Anterior cingulate cortex (tissue), 58 donors: ENCODE results near the gene POMT2.
"Not testable (repeated sequence)": the region's sequence is repeated elsewhere in the genome, so short reads cannot be mapped to it uniquely, and the experiment has no call there.

Experiments used
- DNase-seq, 58 donors: peaks; one replicate each; lab custom pipeline; 2025; lab: John Stamatoyannopoulos, UW

POMT2 gene

GRCh38 chr14:77324816-77325745 is 4.4 kb upstream of the POMT2 start:
- no peak for DNase-seq

GRCh38 chr14:77324289-77324688 is 3.6 kb upstream of the POMT2 start:
- DNase-seq = no peak

GRCh38 chr14:77323571-77323970 is 2.9 kb upstream of the POMT2 start:
- no peak for DNase-seq

GRCh38 chr14:77322951-77323350 is 2.3 kb upstream of the POMT2 start:
- no peak for DNase-seq

GRCh38 chr14:77322250-77322902 is 1.7 kb upstream of the POMT2 start:
- no peak for DNase-seq

GRCh38 chr14:77319422-77319821 is 1.3 kb downstream of the POMT2 start:
- peak in 9 of 58 donors; percentile 9 to 64 (median 21) for DNase-seq

GRCh38 chr14:77318756-77319155 is 1.9 kb downstream of the POMT2 start:
- DNase-seq = not testable (repeated sequence)

- DNase-seq = peak in 16 of 58 donors; percentile 14 to 56 (median 34)
Measured at GRCh38 chr14:77318006-77318553, 2.6 kb downstream of the POMT2 start.

GRCh38 chr14:77316872-77317301 is 3.8 kb downstream of the POMT2 start:
- DNase-seq = peak in 5 of 58 donors; percentile 15 to 27 (median 21)

- no peak for DNase-seq
Measured at GRCh38 chr14:77316195-77316505, 4.5 kb downstream of the POMT2 start.

- DNase-seq = peak in 5 of 58 donors; percentile 17 to 57 (median 48)
Measured at GRCh38 chr14:77314539-77315457, 5.9 kb downstream of the POMT2 start.

GRCh38 chr14:77314043-77314442 is 6.6 kb downstream of the POMT2 start:
- DNase-seq = peak in 17 of 58 donors; percentile 16 to 66 (median 33)

- DNase-seq = no peak
Measured at GRCh38 chr14:77313371-77313770, 7.3 kb downstream of the POMT2 start.

- no peak for DNase-seq
Measured at GRCh38 chr14:77311217-77311616, 9.5 kb downstream of the POMT2 start.

- peak in 1 of 58 donors; percentile 18 for DNase-seq
Measured at GRCh38 chr14:77310026-77310425, 10.7 kb downstream of the POMT2 start.

- no peak for DNase-seq
Measured at GRCh38 chr14:77309131-77309530, 11.6 kb downstream of the POMT2 start.

GRCh38 chr14:77306851-77307496 is 13.7 kb downstream of the POMT2 start:
- DNase-seq = peak in 45 of 58 donors; percentile 10 to 84 (median 55)

- DNase-seq = peak in 44 of 58 donors; percentile 10 to 93 (median 61)
Measured at GRCh38 chr14:77306416-77306815, 14.3 kb downstream of the POMT2 start.

- peak in 43 of 58 donors; percentile 13 to 74 (median 45) for DNase-seq
Measured at GRCh38 chr14:77305696-77306095, 15.0 kb downstream of the POMT2 start.
